Airway epithelial cell (primary cell): ENCODE measurements around the gene SLC22A17. TPM values are rescaled to one million over a fixed set of nuclear protein-coding genes. Genes with fewer than 3 reads are reported as not detected.

ENCODE experiments used
- total RNA-seq: library from RNA; depleted of rRNA; stranded (reverse); fragments of >200 nt; gene quantifications from 2 replicates; pipeline ENCODE4 v1.2.3, GENCODE V29; 2015

SLC22A17 gene
- total RNA-seq: 3.8 and 5.4 TPM in 2 replicates

DNA sequence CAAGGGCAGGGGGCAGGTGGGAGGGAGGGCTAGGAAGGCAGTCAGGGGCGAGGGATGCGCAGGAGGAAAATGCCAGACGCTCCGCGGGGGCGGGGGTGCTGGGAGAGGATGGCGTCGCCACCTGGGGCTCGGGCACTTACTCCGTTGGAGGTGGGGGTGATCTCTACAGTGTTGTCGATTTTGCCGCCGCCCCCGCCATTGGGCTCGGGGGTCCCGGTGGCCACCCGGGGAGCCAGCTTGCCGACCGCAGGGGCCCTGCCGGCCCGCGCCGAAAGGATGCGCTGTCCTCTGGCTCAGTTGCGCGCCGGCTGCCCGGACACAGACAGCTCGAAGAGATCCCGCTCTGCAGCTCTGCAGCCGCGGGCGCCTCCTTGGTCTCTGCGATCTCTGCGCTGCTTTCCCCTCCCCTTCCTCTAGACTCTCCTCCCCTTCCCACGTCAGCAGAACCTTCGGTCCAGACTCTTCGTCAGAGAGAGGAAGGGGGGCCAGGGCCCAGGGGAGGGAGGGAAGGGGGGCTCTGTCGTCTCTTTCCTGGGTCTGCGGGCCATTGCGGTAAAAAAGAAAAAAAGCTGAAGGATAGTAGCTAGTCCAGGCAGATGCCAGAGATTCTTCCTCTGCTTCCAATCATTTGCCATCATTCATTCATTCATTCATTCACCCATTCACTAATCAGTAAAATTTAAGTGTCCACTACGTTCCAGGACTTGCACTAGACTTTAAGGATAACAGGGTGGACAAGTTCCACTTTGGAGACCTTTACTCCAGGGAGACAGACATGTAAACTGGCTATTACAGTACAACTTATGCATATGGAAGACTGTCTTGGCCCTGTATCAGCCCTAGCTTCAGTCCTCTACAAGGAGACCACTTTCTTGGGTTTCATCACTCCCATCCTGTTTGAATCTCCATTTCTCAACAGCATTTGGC lies at the start of gene SLC22A17:
Gene SLC22A17 (minus strand): TSS at position 382 of the 927 bp plus-strand sequence.

DNA sequence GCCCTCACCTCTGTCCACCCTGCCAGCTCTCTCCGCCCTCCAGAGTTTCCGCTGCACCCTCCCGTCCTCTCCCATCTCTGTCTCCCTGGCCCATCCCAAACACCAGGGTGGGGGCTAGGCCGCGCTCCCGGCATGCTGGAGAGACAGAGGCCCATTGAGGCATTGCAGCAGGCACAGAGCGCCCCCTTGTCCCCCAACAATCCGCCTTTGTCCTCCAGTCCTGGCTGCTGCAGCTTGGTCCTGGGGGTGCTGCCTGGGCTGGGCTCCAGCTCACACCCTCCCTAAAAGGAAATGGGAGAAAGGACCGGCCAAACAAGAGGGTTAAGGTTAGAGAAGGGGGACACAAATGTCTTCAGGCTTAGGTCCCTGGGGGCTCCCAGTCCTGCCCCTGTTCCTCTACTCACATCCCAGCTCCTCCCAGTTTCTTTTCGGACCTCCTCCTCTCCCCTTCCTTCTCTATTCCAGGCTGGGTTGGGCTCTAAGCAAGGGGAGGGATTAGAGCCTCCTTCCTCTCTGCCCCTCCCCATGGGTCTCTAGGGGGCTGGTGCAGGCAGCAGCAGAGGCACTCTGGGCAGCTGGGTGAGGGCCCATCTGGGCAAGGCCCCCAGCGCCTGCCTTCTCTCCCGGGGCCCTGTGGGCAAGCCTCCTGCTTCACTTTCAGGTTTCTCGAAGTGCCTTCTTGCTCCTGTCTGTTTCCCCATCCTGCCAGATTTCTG lies 24.0 kb upstream of the SLC22A17 start, which contains the start of gene CMTM5:
Gene CMTM5 (plus strand): TSS at position 565 of the 716 bp plus-strand sequence. CDS start 206 bp downstream, outside the sequence.

DNA sequence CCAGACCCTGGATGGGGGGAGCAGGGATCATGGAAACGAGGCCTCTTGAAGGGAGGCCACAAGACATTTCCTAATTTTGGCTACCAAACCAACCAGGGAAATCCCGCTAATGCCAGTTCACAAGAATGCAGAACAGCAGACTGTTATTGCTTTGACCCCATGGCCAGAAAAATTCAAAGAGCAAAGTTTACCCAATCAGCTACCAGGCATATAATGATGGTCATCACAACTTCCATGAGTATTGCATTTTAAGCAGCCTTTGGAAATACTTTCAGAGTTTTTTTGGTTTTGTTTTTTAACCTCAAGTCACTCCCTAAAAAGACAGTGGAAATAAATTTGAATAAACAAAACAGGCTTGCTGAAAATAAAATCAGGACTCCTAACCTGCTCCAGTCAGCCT lies 19.8 kb upstream of the SLC22A17 start, which contains the start of gene IL25:
Gene IL25 (plus strand): TSS at position 301 of the 400 bp plus-strand sequence.

DNA sequence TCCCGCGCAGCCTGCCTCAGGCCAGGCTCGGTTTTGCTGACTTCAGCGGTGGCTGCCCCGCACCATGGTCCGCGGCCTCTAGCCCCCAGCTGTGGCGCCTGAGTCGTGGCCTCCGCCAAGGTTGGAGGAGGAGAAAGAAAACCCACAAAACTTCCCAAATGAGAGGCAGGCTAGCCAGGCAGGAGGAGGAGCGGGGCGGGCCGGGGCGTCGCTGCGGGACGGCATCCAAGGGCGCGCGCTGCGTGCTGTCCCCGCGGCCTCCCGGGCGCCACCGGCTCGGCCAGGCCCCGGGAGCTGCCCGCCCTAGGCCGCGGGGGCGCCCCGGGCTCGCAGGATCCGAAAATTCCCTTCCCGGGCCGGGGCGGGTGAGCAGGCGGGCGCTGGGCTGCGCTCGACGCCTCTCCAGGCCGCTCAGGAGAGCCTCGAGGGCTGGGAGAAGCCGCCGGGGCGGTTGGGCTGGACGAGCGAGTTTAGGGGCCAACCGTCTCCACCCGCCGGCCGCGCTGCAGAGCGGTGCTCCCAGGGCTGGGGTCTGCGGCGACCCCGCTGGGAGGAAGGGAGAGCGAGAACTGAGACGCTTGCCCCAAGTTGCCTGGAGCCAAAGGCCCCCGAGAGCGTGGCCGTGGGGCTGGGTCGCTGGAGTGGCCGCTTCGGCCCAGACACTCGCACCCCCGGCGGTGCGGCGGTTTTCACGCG lies 12.5 kb upstream of the SLC22A17 start, which contains the start of gene EFS:
Gene EFS (minus strand): TSS at position 137 of the 696 bp plus-strand sequence. CDS start 147 bp downstream, outside the sequence.

DNA sequence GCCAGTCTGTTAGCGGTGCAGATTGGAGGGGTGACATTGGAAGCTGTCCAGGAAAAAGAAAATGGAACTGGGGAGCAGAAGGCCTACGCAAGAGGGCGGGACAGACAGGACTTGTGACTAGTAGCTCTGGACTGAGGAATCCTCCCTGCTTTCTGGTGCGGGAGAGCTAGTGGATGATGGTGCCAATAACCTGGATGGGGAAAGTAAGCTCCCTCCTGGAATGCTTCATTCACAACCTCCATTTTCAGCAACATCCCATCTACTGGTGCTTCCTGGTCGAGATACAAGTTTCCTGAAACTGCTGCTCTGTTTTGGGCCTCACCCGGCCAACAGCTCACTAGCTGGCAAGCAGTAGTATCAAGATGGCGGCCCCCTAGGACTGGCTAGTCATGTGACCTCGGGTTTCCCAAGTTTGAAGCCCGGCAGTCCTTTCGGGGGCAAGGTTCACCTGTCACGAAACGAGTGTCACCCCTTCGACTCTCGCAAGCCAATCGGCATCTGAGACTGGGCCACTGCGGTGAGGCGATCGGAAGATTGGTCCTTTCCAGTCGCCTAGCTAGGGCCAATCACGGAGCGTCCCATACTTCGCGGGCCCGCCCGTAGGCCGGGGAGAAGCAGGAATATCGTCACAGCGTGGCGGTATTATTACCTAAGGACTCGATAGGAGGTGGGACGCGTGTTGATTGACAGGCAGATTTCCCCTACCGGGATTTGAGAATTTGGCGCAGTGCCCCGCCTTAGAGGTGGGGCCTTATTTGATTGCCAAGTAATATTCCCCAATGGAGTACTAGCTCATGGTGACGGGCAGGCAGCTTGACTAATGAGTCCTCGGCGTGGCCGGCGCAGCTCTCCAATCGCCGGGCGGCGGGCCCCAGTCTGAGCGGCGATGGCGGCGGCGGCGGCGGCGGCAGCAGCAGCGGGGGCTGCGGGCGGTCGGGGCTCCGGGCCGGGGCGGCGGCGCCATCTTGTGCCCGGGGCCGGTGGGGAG lies 31.8 kb downstream of the SLC22A17 start, which contains the start of gene PABPN1:
Gene PABPN1 (plus strand): TSS at position 874 of the 988 bp plus-strand sequence. CDS start 13 bp downstream, at position 887.

DNA sequence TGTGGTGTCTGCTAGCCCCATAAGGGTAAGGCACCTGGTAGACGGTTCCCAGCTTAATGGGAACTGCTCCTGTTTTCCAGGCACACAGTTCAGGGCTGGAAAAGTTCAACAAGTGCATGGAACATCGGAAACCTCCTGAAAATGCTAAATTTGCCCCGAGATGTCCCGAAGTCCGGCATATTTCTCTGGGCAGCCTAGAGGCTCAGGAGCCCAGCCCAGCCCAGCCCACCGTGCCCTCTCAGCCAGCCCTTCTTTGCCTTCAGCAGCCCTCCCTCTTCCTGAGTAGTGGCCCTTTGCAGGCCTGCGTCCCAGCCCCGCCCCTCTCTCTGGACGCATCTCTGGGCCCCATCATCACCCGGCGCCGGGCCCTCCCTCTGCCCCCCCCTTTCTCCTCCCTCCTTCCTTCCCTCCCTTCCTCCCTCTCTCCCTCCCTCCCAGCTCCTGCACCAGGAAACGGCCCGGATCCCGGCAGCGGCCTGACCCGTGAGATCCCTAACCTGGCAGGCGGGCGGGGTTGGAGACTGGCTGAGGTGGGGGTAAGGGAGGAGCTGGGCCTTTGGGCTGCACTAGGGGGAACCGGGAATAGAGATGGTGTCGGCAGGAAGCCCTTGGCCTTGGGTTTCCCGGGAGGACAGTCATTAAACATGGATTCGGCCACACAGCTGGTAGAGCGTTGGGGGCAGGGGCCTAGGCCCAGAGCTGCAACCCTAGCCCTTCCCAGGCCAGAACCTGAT lies 46.1 kb downstream of the SLC22A17 start, which contains the start of gene BCL2L2:
Gene BCL2L2 (plus strand): TSS at position 422 of the 734 bp plus-strand sequence. CDS start 935 bp downstream, outside the sequence.

DNA sequence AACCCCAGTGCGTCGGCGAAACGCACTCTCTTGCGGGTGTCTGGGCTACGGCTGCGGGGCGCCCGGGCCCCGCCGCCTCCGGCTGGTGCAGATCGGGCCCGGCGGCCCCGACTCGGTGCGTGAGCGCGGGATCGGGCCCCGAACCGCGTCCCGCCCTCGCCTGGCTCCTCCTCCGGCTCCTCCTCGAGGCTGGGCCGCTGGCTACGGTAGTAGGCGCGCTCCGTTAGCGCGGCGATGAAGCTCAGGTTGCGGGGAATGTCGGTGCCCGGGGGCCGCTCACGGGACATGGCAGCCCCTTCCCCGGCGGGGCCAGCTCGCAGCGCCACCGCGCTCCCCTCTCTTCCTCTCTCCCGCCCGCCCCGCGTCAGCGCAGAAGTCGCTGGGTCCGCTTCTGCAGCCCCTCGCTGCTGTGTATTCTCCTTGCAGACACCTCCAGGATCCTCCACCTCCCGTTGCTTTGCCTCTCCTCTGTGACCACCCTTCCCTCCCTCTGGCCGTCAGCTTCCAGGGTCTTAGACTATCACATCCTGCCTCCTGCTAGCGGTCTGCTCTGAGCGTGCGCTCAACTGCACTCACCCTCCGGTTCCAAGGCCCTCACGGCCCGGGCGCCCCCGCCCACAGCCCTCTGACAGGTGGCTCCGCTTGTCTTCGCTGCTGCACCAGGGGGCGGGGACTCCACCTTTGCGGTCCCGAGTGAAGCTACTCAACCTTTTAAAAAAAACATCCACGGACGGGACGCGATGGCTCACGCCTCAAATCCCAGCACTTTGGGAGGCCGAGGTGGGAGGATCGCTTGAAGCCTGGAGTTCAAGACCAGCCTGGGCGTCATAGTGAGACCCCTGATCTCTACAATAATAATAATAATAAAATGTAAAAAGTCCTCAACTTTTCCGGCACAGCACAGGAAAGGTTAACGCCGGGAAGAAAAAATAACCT lies 50.1 kb downstream of the SLC22A17 start, which contains the start of gene PPP1R3E:
Gene PPP1R3E (minus strand): TSS at position 570 of the 936 bp plus-strand sequence. CDS start 283 bp downstream, at position 287.

Other genes starting within 250 kb of the SLC22A17 start
- not detected in 2 replicates for gene CIROP, start 247.9 kb downstream of the SLC22A17 start, total RNA-seq
- gene CEBPE, start 233.6 kb downstream of the SLC22A17 start, total RNA-seq: not detected in 2 replicates
- 12.0 and 19.0 TPM in 2 replicates for gene SLC7A8, start 169.2 kb downstream of the SLC22A17 start, total RNA-seq
- gene RNF212B, start 115.0 kb downstream of the SLC22A17 start, total RNA-seq: not detected in 2 replicates
- gene HOMEZ, start 66.8 kb downstream of the SLC22A17 start, total RNA-seq: 12.8 and 15.2 TPM in 2 replicates
- 2.4 and 7.5 TPM in 2 replicates for gene PPP1R3E, start 50.0 kb downstream of the SLC22A17 start, total RNA-seq
- 15.5 and 21.9 TPM in 2 replicates for gene BCL2L2, start 46.1 kb downstream of the SLC22A17 start, total RNA-seq
- gene PABPN1, start 31.4 kb downstream of the SLC22A17 start, total RNA-seq: 41.6 and 51.3 TPM in 2 replicates
- gene EFS, start 12.3 kb upstream of the SLC22A17 start, total RNA-seq: 15.0 and 23.2 TPM in 2 replicates
- not detected in 2 replicates for gene IL25, start 19.9 kb upstream of the SLC22A17 start, total RNA-seq
- gene CMTM5, start 24.2 kb upstream of the SLC22A17 start, total RNA-seq: not detected in 2 replicates
- gene MYH6, start 55.4 kb upstream of the SLC22A17 start, total RNA-seq: not detected in 2 replicates
- not detected in 2 replicates for gene MYH7, start 82.8 kb upstream of the SLC22A17 start, total RNA-seq
- 29.1 and 30.3 TPM in 2 replicates for gene NGDN, start 116.8 kb upstream of the SLC22A17 start, total RNA-seq
- 0.21 and 2.0 TPM in 2 replicates for gene ZFHX2, start 198.9 kb upstream of the SLC22A17 start, total RNA-seq
- gene THTPA, start 203.4 kb upstream of the SLC22A17 start, total RNA-seq: 4.9 and 13.4 TPM in 2 replicates
- 57.8 and 73.3 TPM in 2 replicates for gene AP1G2, start 214.9 kb upstream of the SLC22A17 start, total RNA-seq
- not detected in 2 replicates for gene JPH4, start 225.9 kb upstream of the SLC22A17 start, total RNA-seq